Stimulated activated CD4-positive, alpha-beta T cell treated with anti-CD3 and anti-CD28 coated beads, TNF-alpha, amount 100 ng/mL, for 4 hours (primary cell): ENCODE data around the gene BMP7.

Experiments used
- DNase-seq, 3 experiments: peaks; one replicate each; pipeline ENCODE4 v3.0.0-alpha.2; 2020; ENCODE audit warnings: low read depth in 3 of 3

Gene BMP7

GRCh38 chr20:57190536-57191264, 75.7 kb downstream of the BMP7 start:
- DNase-seq: no peak

- no peak for DNase-seq
Measured at GRCh38 chr20:57189713-57190112, 76.7 kb downstream of the BMP7 start.

- no peak for DNase-seq
Measured at GRCh38 chr20:57188576-57189079, 77.8 kb downstream of the BMP7 start.

GRCh38 chr20:57188056-57188455, 78.4 kb downstream of the BMP7 start:
- DNase-seq: no peak

- DNase-seq: no peak
Measured at GRCh38 chr20:57187068-57187634, 79.3 kb downstream of the BMP7 start.

GRCh38 chr20:57186192-57186591, 80.2 kb downstream of the BMP7 start:
- no peak for DNase-seq

GRCh38 chr20:57185188-57185743, 81.2 kb downstream of the BMP7 start:
- DNase-seq: no peak

- DNase-seq: no peak
Measured at GRCh38 chr20:57183457-57184009, 82.9 kb downstream of the BMP7 start.

- DNase-seq: no peak
Measured at GRCh38 chr20:57181639-57182038, 84.8 kb downstream of the BMP7 start.

- DNase-seq: no peak
Measured at GRCh38 chr20:57180954-57181353, 85.5 kb downstream of the BMP7 start.

GRCh38 chr20:57180387-57180786, 86.1 kb downstream of the BMP7 start:
- no peak for DNase-seq

GRCh38 chr20:57179265-57179664, 87.2 kb downstream of the BMP7 start:
- DNase-seq: no peak

GRCh38 chr20:57178582-57179111, 87.8 kb downstream of the BMP7 start:
- DNase-seq: no peak

- no peak for DNase-seq
Measured at GRCh38 chr20:57177636-57178280, 88.7 kb downstream of the BMP7 start.

GRCh38 chr20:57176842-57177241, 89.6 kb downstream of the BMP7 start:
- DNase-seq: no peak

GRCh38 chr20:57175397-57176010, 90.9 kb downstream of the BMP7 start:
- no peak for DNase-seq

- DNase-seq: no peak
Measured at GRCh38 chr20:57174737-57175136, 91.7 kb downstream of the BMP7 start.

- no peak for DNase-seq
Measured at GRCh38 chr20:57173986-57174385, 92.5 kb downstream of the BMP7 start.

GRCh38 chr20:57173041-57173440, 93.4 kb downstream of the BMP7 start:
- no peak for DNase-seq

- DNase-seq: no peak
Measured at GRCh38 chr20:57170343-57170742, 96.1 kb downstream of the BMP7 start.

GRCh38 chr20:57169162-57169561, 97.3 kb downstream of the BMP7 start:
- DNase-seq: no peak
